ENCODE measurements around the gene CYP2A7.
"Not testable (repeated sequence)": the region's sequence is repeated elsewhere in the genome, so short reads cannot be mapped to it uniquely, and the experiment has no call there.

DNA sequence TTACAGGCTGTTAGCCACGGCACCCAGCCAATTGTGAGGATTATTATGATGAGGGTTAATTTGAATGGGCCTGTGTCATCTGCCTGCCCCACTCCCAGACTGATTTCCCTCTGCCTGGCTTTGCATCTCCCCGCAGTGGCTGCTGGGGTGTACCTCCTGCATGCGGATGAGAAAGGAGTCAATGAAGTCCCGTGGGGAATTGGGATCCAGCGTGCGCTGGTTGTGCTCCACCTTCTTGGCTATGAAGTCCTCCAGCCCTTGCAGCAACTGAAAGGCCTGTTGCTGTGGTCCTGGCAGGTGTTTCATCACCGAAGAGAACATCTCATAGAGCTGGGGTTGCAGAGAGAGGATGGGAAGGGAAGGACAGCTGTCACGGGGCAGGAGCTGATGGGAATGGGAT lies 35.3 kb downstream of the CYP2A7 start:
- TF ChIP-seq GABPA (tag; conservative IDR thresholded peaks at IDR 0.05; ENCODE audit: low read depth); CHD1 (IDR thresholded peaks at IDR 0.05; ENCODE audit: low read length); CBX8 (IDR thresholded peaks at IDR 0.05; ENCODE audit: borderline replicate concordance, extremely low read depth, low read depth, low read length, poor library complexity, severe bottlenecking); MTA3 (IDR thresholded peaks at IDR 0.05; ENCODE audit: borderline replicate concordance); ZNF133 (CRISPR knock-in tag; IDR thresholded peaks at IDR 0.05): not testable (repeated sequence)
- TF ChIP-seq, protein P1, sequence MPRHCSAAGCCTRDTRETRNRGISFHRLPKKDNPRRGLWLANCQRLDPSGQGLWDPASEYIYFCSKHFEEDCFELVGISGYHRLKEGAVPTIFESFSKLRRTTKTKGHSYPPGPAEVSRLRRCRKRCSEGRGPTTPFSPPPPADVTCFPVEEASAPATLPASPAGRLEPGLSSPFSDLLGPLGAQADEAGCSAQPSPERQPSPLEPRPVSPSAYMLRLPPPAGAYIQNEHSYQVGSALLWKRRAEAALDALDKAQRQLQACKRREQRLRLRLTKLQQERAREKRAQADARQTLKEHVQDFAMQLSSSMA (CRISPR knock-in tag; IDR thresholded peaks at IDR 0.05) = not testable (repeated sequence)
- TF ChIP-seq, protein P2, sequence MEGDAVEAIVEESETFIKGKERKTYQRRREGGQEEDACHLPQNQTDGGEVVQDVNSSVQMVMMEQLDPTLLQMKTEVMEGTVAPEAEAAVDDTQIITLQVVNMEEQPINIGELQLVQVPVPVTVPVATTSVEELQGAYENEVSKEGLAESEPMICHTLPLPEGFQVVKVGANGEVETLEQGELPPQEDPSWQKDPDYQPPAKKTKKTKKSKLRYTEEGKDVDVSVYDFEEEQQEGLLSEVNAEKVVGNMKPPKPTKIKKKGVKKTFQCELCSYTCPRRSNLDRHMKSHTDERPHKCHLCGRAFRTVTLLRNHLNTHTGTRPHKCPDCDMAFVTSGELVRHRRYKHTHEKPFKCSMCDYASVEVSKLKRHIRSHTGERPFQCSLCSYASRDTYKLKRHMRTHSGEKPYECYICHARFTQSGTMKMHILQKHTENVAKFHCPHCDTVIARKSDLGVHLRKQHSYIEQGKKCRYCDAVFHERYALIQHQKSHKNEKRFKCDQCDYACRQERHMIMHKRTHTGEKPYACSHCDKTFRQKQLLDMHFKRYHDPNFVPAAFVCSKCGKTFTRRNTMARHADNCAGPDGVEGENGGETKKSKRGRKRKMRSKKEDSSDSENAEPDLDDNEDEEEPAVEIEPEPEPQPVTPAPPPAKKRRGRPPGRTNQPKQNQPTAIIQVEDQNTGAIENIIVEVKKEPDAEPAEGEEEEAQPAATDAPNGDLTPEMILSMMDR (IDR thresholded peaks at IDR 0.05 in 2 of 3, conservative IDR thresholded peaks at IDR 0.05 in 1 of 3; ENCODE audit: insufficient read depth in 2 of 3, low read depth in 1 of 3, low read length in 3 of 3) = not testable (repeated sequence)
- TF ChIP-seq, protein P3, sequence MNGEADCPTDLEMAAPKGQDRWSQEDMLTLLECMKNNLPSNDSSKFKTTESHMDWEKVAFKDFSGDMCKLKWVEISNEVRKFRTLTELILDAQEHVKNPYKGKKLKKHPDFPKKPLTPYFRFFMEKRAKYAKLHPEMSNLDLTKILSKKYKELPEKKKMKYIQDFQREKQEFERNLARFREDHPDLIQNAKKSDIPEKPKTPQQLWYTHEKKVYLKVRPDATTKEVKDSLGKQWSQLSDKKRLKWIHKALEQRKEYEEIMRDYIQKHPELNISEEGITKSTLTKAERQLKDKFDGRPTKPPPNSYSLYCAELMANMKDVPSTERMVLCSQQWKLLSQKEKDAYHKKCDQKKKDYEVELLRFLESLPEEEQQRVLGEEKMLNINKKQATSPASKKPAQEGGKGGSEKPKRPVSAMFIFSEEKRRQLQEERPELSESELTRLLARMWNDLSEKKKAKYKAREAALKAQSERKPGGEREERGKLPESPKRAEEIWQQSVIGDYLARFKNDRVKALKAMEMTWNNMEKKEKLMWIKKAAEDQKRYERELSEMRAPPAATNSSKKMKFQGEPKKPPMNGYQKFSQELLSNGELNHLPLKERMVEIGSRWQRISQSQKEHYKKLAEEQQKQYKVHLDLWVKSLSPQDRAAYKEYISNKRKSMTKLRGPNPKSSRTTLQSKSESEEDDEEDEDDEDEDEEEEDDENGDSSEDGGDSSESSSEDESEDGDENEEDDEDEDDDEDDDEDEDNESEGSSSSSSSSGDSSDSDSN (IDR thresholded peaks at IDR 0.05; ENCODE audit: borderline replicate concordance in 1 of 2, low read depth in 2 of 2, low read length in 2 of 2) = not testable (repeated sequence)
